Suprapubic skin (tissue), 3 donors: ENCODE results near the gene EEPD1.

Experiments used
- CTCF ChIP-seq, 2 donors: fragments of 200-600 bp in 1 of 2; fragments of 450-650 bp in 1 of 2; sonication (generic) in 1 of 2; IDR thresholded peaks; one replicate each; pipeline ENCODE4 v1.5.1; 2016 to 2019; ENCODE audit warnings: antibody characterized with exemption in 2 of 2, mild to moderate bottlenecking in 1 of 2, moderate library complexity in 1 of 2
- POLR2A ChIP-seq, 2 donors: fragments of 450-650 bp; IDR thresholded peaks; one replicate each; pipeline ENCODE4 v1.6.1; 2017; ENCODE audit warnings: antibody characterized with exemption in 2 of 2, mild to moderate bottlenecking in 2 of 2, moderate library complexity in 2 of 2

GRCh38 chr7:36261019-36261754, 108.1 kb downstream of the EEPD1 start:
- TF ChIP-seq CTCF (IDR thresholded peaks at IDR 0.05) (no peak), POLR2A (IDR thresholded peaks at IDR 0.05) (no peak)
